Ectodermal cell (in vitro differentiated cells): ENCODE measurements around the gene PIK3C3.

Experiments
- H3K27ac ChIP-seq: 2 replicates; pipeline ENCODE4 v1.7.0; 2013; ENCODE audit warnings: mild to moderate bottlenecking, low read depth, low read length; ENCODE audit not compliant: insufficient read depth, poor library complexity, severe bottlenecking
- H3K27me3 ChIP-seq: 2 replicates; pipeline ENCODE4 v1.7.0; 2013; ENCODE audit warnings: mild to moderate bottlenecking, low read length; ENCODE audit not compliant: insufficient read depth, control insufficient read depth, poor library complexity, severe bottlenecking
- H3K36me3 ChIP-seq: one replicate; pipeline ENCODE4 v1.7.0; 2013; ENCODE audit warnings: low read length; ENCODE audit not compliant: control insufficient read depth, insufficient read depth
- H3K4me1 ChIP-seq: one replicate; pipeline ENCODE4 v1.7.0; 2013; ENCODE audit warnings: low read length; ENCODE audit not compliant: control insufficient read depth, insufficient read depth
- H3K4me3 ChIP-seq: 2 replicates; pipeline ENCODE4 v1.7.0; 2013; ENCODE audit warnings: low read depth, low read length, control low read depth; ENCODE audit not compliant: insufficient read depth
- H3K9me3 ChIP-seq: 2 replicates; pipeline ENCODE4 v1.7.0; 2013; ENCODE audit warnings: mild to moderate bottlenecking, low read length, moderate library complexity; ENCODE audit not compliant: control insufficient read depth
- WGBS, 2 experiments: methylation state at CpG; one replicate each; pipeline ENCODE4 v1.1.7; 2013; ENCODE audit warnings: missing lambda C conversion rate in 2 of 2; 5-methylcytosine and 5-hydroxymethylcytosine counted together

The PIK3C3 gene

DNA sequence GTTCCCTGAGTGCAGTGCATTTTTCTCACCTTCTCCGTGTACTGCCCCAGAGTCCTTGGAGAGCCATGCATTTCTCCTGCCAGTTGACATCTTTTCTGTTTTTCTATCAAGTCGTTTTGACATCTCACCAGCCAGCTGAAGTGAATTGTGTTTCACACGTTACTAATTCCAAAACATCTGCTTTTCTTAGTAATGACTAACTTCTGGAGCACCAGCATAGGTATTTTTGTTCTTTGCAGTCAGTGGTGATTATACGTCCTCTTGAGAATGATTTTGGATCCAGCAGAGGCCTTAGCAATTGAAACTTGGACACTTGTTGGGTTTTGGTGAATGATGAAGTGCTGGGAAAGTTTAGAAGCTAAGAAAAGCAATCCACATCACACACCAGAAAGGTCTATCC, 112.5 kb downstream of the PIK3C3 start:
- no peaks in the 10 kb centered on the region for H3K9me3 ChIP-seq
- H3K27ac ChIP-seq = no peak overlapping the region
- H3K36me3 ChIP-seq = no peaks in the 10 kb centered on the region
- no peaks in the 10 kb centered on the region for H3K27me3 ChIP-seq
- no peaks in the 10 kb centered on the region for H3K4me1 ChIP-seq
- 94 to 96% methylated on average over 4 of the region's 4 CpGs for WGBS, 2 experiments
- H3K4me3 ChIP-seq = no peak overlapping the region

DNA sequence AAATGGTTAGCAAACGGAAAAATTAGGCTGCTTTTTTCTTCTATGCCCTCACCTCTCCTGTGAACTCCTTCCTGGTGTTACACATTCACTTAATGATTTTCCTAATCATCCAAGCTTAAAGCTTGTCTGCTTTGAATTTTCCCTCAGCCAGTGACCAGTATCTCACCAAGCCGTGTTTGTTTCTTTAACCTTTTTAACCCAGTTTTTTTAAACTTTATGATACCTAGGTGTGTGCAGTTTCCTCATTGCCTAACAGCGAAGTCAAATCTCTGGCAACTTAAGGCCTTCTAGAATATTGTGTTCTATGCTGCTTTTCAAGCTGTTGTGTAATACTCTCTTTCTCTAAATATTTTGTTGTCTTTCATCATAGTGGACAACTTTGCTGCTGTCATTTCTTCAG, 113.0 kb downstream of the PIK3C3 start:
- no peaks in the 10 kb centered on the region for H3K27me3 ChIP-seq
- 92% methylated on average over 2 to 3 of the region's 3 CpGs for WGBS, 2 experiments
- H3K27ac ChIP-seq = no peak overlapping the region
- no peaks in the 10 kb centered on the region for H3K4me1 ChIP-seq
- H3K4me3 ChIP-seq = no peak overlapping the region
- H3K9me3 ChIP-seq = no peaks in the 10 kb centered on the region
- no peaks in the 10 kb centered on the region for H3K36me3 ChIP-seq

DNA sequence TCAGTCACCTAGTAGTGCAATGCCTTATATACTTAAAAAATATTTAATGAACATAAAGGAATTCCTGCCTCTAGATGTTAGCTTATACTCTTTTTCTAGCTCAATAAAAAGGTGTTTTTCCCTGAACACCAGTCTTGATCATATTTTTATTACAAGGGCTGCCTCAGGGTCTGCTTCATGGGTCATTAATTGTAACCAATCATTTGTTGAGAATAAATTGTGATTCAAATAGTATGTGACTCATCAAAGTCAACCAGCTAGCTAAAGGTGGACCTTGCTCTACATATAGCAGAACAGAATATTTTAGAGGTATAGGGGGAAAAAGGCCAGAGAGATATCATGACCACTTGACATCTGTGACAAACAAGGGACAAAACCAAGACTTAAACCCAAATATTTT, 114.0 kb downstream of the PIK3C3 start:
- Histone ChIP-seq H3K9me3 (no peaks in the 10 kb centered on the region), H3K27me3 (no peaks in the 10 kb centered on the region), H3K4me1 (no peaks in the 10 kb centered on the region), H3K36me3 (no peaks in the 10 kb centered on the region), H3K4me3 (no peak overlapping the region), H3K27ac (no peak overlapping the region)

DNA sequence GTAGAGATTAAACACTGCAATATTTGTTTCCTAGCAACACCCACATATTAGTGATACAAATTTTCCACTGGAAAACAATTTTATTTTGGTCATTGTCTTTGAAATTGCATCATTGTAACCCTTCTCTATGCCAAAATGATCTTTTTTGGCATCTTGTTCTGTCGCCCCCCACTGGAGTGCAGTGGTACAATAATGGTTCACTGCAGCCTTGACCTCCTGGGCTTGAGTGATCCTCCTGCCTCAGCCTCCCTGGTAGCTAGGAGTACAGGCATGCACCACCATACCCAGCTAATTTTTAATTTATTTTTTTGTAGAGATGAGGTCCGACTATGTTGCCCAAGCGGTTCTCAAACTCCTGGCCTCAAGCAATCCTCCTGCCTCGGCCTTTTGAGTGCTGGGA, 117.4 kb downstream of the PIK3C3 start:
- 93 to 95% methylated on average over 4 of the region's 4 CpGs for WGBS, 2 experiments
- Histone ChIP-seq H3K4me3 (no peak overlapping the region), H3K36me3 (no peaks in the 10 kb centered on the region)

DNA sequence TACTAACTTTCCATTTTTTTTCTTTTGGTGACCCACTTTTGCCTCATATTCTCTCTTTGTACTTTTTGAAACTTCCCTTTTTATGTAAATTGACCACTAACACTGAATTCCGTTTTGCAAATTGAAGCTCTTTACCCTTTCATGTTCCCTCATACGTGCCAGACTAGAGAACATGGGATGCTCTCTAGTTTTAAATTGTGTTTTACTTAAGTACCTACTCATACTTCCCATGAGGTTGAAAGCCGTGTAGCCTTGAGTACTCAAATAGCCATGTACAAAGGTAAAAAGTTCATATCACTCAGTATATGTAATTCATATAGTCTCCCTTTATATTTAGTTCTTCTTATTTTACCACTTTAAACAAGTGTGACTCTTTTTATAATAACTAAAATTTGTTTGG, 119.7 kb downstream of the PIK3C3 start:
- WGBS, 2 experiments = 93 to 100% methylated on average over 1 to 3 of the region's 3 CpGs
- no peak overlapping the region for H3K4me3 ChIP-seq
- H3K36me3 ChIP-seq = no peaks in the 10 kb centered on the region
- H3K4me1 ChIP-seq = no peaks in the 10 kb centered on the region
- no peak overlapping the region for H3K27ac ChIP-seq
- no peaks in the 10 kb centered on the region for H3K9me3 ChIP-seq
- H3K27me3 ChIP-seq = no peaks in the 10 kb centered on the region

More for the DNA sequence above, 117.4 kb downstream of the PIK3C3 start:
- Histone ChIP-seq H3K27ac (no peak overlapping the region), H3K9me3 (no peaks in the 10 kb centered on the region), H3K27me3 (no peaks in the 10 kb centered on the region), H3K4me1 (no peaks in the 10 kb centered on the region)

DNA sequence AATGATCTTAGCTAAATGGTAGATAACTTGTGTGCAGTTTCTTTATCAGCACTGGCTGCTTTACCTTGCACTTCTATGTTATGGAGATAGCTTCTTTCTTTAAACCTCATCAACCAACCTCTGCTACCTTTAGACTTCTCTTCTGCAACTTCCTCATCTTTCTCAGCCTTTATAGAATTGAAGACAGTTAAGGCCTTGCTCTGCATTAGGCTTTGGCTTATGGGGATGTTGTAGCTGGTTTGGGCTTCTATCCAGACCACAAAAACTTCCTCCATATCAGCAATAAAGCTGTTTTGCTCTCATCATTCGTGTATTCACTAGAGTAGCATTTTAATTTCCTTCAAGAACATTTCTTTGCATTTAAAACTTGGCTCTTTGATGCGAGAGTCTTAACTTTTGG, 123.7 kb downstream of the PIK3C3 start:
- 93 to 99% methylated on average over 2 of the region's 2 CpGs for WGBS, 2 experiments
- Histone ChIP-seq H3K9me3 (no peaks in the 10 kb centered on the region), H3K36me3 (no peaks in the 10 kb centered on the region), H3K4me1 (no peaks in the 10 kb centered on the region), H3K27ac (no peak overlapping the region), H3K4me3 (no peak overlapping the region), H3K27me3 (no peaks in the 10 kb centered on the region)

DNA sequence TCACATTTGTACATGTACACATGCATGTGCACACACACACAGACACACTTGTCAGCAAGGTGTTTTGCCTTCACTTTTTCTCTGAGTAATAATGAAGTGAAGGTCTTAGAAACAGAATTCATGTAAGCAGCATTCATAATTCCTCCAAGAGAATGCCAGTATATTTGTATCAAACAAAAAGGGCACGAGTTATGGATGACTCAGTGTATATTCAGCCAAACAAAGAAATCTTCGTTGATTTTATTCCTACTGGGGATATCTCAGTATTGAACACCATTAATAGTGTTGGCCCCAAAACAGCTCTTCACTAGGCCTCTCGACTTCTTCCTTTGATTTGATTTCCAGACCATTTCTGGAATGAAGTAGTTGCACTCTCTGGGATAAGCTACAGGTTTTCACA, 125.3 kb downstream of the PIK3C3 start:
- Histone ChIP-seq H3K4me1 (no peaks in the 10 kb centered on the region), H3K4me3 (no peak overlapping the region), H3K27me3 (no peaks in the 10 kb centered on the region), H3K27ac (no peak overlapping the region), H3K36me3 (no peaks in the 10 kb centered on the region), H3K9me3 (no peaks in the 10 kb centered on the region)
- 98 to 100% methylated on average over 3 of the region's 3 CpGs for WGBS, 2 experiments

DNA sequence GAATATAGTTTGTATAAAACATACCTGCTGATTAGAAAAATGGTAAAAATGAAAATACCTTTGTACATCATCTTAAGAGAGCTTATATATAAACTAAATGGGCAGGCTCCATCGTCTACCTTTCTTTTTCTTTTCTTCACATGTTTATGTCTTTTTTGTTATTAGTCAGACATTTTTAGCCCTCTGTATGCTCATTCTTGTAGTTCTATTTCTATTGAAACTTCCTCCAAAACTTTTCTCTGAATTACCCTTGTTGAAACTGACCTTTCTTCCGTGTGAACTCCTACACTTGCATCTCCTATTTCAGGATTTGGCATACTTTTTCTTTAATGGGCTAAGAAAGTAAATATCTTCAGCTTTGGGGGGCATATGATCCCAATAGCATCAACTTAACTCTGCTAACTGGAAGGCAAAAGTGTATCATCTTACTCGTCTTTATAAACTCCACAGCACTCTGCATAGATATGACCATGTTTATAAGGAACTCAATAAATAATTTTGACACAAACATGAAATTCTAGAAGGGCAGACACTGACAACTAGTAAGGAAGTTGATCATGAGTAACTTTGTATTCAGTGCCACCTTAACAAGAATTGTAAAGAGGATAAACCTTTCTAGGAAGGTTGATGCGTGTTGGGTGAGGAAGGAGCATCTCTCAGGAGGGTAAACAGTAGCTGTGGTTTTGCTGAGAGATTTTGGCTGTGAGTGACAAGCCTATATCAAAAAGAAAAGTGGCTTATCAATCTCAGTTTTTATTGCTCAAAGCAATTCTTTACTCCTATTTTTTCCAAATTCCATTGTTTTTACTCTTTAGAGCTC, 127.6 kb downstream of the PIK3C3 start:
- Histone ChIP-seq H3K36me3 (no peaks in the 10 kb centered on the region), H3K4me1 (no peaks in the 10 kb centered on the region), H3K27me3 (no peaks in the 10 kb centered on the region), H3K4me3 (no peak overlapping the region), H3K27ac (no peak overlapping the region), H3K9me3 (no peaks in the 10 kb centered on the region)
- 90 to 97% methylated on average over 3 to 4 of the region's 4 CpGs for WGBS, 2 experiments

DNA sequence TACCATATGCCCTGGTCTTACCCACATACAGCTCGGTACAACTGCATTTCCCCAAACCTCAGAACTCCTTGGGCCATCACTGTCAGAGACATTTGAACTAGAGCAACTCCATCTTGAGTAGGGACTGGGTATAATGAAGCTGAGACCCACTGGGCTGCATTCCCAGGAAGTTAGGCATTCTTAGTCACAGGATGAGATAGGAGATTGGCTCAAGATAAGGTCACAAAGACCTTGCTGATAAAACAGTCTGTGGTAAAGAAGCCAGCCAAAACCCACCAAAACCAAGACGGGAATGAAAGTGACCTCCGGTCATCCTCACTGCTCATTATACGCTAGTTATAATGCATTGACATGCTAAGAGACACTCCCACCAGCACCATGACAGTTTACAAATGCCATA, 131.3 kb downstream of the PIK3C3 start:
- Histone ChIP-seq H3K27me3 (no peaks in the 10 kb centered on the region), H3K36me3 (no peaks in the 10 kb centered on the region), H3K4me1 (no peaks in the 10 kb centered on the region), H3K4me3 (no peak overlapping the region), H3K27ac (no peak overlapping the region), H3K9me3 (no peaks in the 10 kb centered on the region)
- WGBS, 2 experiments = 87 to 95% methylated on average over 4 of the region's 4 CpGs

DNA sequence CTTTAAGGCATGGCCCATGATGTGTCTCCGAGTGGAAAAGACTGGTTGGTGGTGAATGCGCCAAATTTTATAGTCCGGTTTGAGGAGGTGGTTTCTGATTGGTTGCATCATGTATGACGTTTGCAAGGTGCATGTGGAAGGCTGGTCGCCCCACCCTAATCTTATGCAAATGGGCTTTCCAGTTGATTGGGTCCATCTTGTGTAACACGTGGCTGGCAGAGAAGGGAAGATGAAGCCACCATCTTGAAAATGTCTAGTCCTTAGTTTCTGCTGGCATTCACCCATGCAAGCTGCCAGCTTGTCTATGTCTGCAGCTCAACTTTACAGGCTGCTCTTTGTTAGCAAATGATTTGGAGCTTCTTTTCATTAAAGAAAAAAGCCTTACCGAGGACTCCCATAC, 132.2 kb downstream of the PIK3C3 start:
- 92 to 95% methylated on average over 6 to 7 of the region's 7 CpGs for WGBS, 2 experiments
- Histone ChIP-seq H3K27me3 (no peaks in the 10 kb centered on the region), H3K4me3 (no peak overlapping the region), H3K27ac (no peak overlapping the region), H3K36me3 (no peaks in the 10 kb centered on the region), H3K9me3 (no peaks in the 10 kb centered on the region), H3K4me1 (no peaks in the 10 kb centered on the region)

DNA sequence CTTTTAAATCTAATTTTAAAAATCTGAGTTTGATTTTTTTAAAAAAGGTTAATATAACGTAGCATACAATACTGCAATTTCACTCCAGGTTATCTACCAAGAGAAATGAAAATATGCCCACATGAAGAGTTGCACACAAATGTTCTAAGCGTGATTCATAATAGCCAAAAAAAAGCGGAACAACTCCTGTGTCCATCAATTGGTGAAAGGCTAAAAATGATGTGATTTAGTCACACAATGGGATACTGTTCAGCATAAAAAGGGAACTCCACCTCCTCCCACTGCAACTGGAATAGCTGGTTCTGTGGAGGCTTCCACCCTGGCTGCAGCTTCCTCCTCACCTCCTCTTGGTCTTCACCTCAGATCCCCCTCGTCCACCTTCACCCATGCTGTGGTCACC, 132.8 kb downstream of the PIK3C3 start:
- Histone ChIP-seq H3K4me3 (no peak overlapping the region), H3K4me1 (no peaks in the 10 kb centered on the region), H3K9me3 (no peaks in the 10 kb centered on the region), H3K27ac (no peak overlapping the region), H3K27me3 (no peaks in the 10 kb centered on the region), H3K36me3 (no peaks in the 10 kb centered on the region)
- WGBS, 2 experiments = 96 to 97% methylated on average over 3 to 4 of the region's 4 CpGs
